H1 (cell line): ENCODE results near the gene INSIG1.

Source experiments
- CHD1 ChIP-seq: IDR thresholded peaks from 2 replicates; pipeline ENCODE4 v1.6.1; 2012; ENCODE audit warnings: low read depth, low read length, improper control_type of control experiment
- CREB1 ChIP-seq: IDR thresholded peaks from 2 replicates; pipeline ENCODE4 v1.6.1; 2012; ENCODE audit warnings: inconsistent platforms
- CTCF ChIP-seq, 3 experiments: IDR thresholded peaks; 1 replicate in 2 of 3; 2 replicates in 1 of 3; pipeline versions ENCODE4 v1.5.1 to v1.6.1; 2011; ENCODE audit warnings: low read length in 3 of 3, mild to moderate bottlenecking in 3 of 3, inconsistent platforms in 2 of 3, low read depth in 1 of 3, moderate library complexity in 1 of 3; ENCODE audit not compliant: insufficient read depth in 1 of 3; ENCODE audit errors: control extremely low read depth in 1 of 3
- EZH2 ChIP-seq: fragments of 200-600 bp; sonication (generic); IDR thresholded peaks from 2 replicates; pipeline ENCODE4 v1.7.1; 2012; ENCODE audit warnings: low read depth, mild to moderate bottlenecking, moderate library complexity, low read length, inconsistent platforms; ENCODE audit not compliant: severe bottlenecking
- JUN ChIP-seq: IDR thresholded peaks from 2 replicates; pipeline ENCODE4 v1.6.1; 2011; ENCODE audit warnings: low read depth, mild to moderate bottlenecking, improper control_type of control experiment, low read length
- JUND ChIP-seq: IDR thresholded peaks from 2 replicates; pipeline ENCODE4 v1.6.1; 2011; ENCODE audit warnings: mild to moderate bottlenecking, improper control_type of control experiment, low read length
- MAX ChIP-seq: IDR thresholded peaks from 2 replicates; pipeline ENCODE4 v1.6.1; 2012; ENCODE audit warnings: inconsistent platforms
- POLR2A ChIP-seq, 2 experiments: IDR thresholded peaks; 1 replicate in 1 of 2; 2 replicates in 1 of 2; pipeline ENCODE4 v1.6.1; 2011; ENCODE audit warnings: low read depth in 2 of 2, low read length in 2 of 2, mild to moderate bottlenecking in 2 of 2; ENCODE audit errors: control extremely low read depth in 1 of 2
- TEAD4 ChIP-seq: IDR thresholded peaks from 2 replicates; pipeline ENCODE4 v1.6.1; 2012; ENCODE audit warnings: low read depth, low read length, inconsistent platforms, mixed read lengths
- USF2 ChIP-seq: IDR thresholded peaks from 2 replicates; pipeline ENCODE4 v1.6.1; 2011; ENCODE audit warnings: low read length, improper control_type of control experiment

- no peak for TF ChIP-seq POLR2A (IDR thresholded peaks at IDR 0.05; ENCODE audit: control extremely low read depth in 1 of 2, low read depth in 2 of 2, low read length in 2 of 2)
- TF ChIP-seq CREB1: no peak
- no peak for TF ChIP-seq CTCF (IDR thresholded peaks at IDR 0.05; ENCODE audit: control extremely low read depth in 1 of 3, insufficient read depth in 1 of 3, low read depth in 1 of 3, low read length in 3 of 3)
- no peak for TF ChIP-seq EZH2
- TF ChIP-seq TEAD4: no peak
- no peak for TF ChIP-seq MAX
- no peak for TF ChIP-seq USF2
- no peak for TF ChIP-seq JUN
- TF ChIP-seq JUND: no peak
- TF ChIP-seq CHD1: no peak
Observed at GRCh38 chr7:155327590-155328320, 30.1 kb downstream of the INSIG1 start.
